H1 (cell line): ENCODE results near the gene CLCNKB. TPM values are rescaled to one million over a fixed set of nuclear protein-coding genes. Genes with fewer than 3 reads are reported as not detected.

Source experiments
- CTCF ChIA-PET: fragments of 300-600 bp; sonication (Branson Sonifier 250); formaldehyde crosslinking; loops from one replicate; lab custom pipeline; 2021; ENCODE audit not compliant: partially characterized antibody; lab: Charles Lee
- POLR2A ChIA-PET: fragments of 300-600 bp; sonication (Branson Sonifier 250); formaldehyde crosslinking; loops from one replicate; lab custom pipeline; 2021; ENCODE audit warnings: inconsistent platforms; ENCODE audit not compliant: partially characterized antibody; lab: Charles Lee
- DNase-seq, 2 experiments: peaks; one replicate each; pipeline versions ENCODE4 v3.0.0 to v3.0.0-alpha.2; 2010 to 2022; ENCODE audit warnings: low spot score in 2 of 2, low read depth in 1 of 2, mixed read lengths in 1 of 2
- FAIRE-seq: peaks from 2 replicates; lab custom pipeline; 2011; peaks lifted over from hg19 to GRCh38; lab: Jason Lieb, UNC
- H2AFZ ChIP-seq: 2 replicates; pipeline ENCODE4 v1.8.1; 2012; ENCODE audit warnings: low read length, inconsistent platforms
- H2AK5ac ChIP-seq: 2 replicates; pipeline ENCODE4 v1.6.1; 2013; ENCODE audit warnings: low read depth, low read length
- H2BK120ac ChIP-seq: replicated peaks from 2 replicates; pipeline ENCODE3; 2013; ENCODE audit warnings: low read depth, low read length, inconsistent platforms
- H2BK12ac ChIP-seq: 2 replicates; pipeline ENCODE4 v1.6.1; 2013; ENCODE audit warnings: low read depth, low read length
- H2BK15ac ChIP-seq: 2 replicates; pipeline ENCODE4 v1.6.1; 2013; ENCODE audit warnings: low read length
- H2BK20ac ChIP-seq: 2 replicates; pipeline ENCODE4 v1.6.1; 2013; ENCODE audit warnings: low read length
- H2BK5ac ChIP-seq: 2 replicates; pipeline ENCODE4 v1.6.1; 2013; ENCODE audit warnings: low read depth, low read length
- H3K14ac ChIP-seq: 2 replicates; pipeline ENCODE4 v1.6.1; 2013; ENCODE audit warnings: inconsistent platforms; ENCODE audit not compliant: insufficient read length
- H3K18ac ChIP-seq: 2 replicates; pipeline ENCODE4 v1.6.1; 2013; ENCODE audit warnings: low read length; ENCODE audit errors: extremely low read depth
- H3K23ac ChIP-seq: 2 replicates; pipeline ENCODE4 v1.6.1; 2013; ENCODE audit warnings: inconsistent platforms; ENCODE audit not compliant: insufficient read length
- H3K23me2 ChIP-seq: 2 replicates; pipeline ENCODE4 v1.6.1; 2013; ENCODE audit warnings: low read depth, low read length
- H3K27ac ChIP-seq: 2 replicates; pipeline ENCODE4 v1.6.1; 2011; ENCODE audit warnings: low read depth, low read length, inconsistent platforms
- H3K27me3 ChIP-seq, 4 experiments: replicated peaks in 1 of 4; 1 replicate in 1 of 4; 2 replicates in 3 of 4; pipeline versions ENCODE4 v1.6.1 to v1.8.1; 2011 to 2013; ENCODE audit warnings: low read length in 3 of 4, mild to moderate bottlenecking in 3 of 4, inconsistent platforms in 2 of 4, mixed read lengths in 2 of 4, moderate library complexity in 1 of 4; ENCODE audit not compliant: control insufficient read depth in 3 of 4, insufficient read depth in 3 of 4; ENCODE audit errors: extremely low read depth in 1 of 4
- H3K36me3 ChIP-seq, 4 experiments: 2 replicates each; pipeline versions ENCODE4 v1.6.1 to v1.8.1; 2011 to 2013; ENCODE audit warnings: mild to moderate bottlenecking in 4 of 4, low read length in 3 of 4, moderate library complexity in 2 of 4, control low read depth in 1 of 4, inconsistent platforms in 1 of 4; ENCODE audit not compliant: insufficient read depth in 4 of 4, control insufficient read depth in 2 of 4
- H3K4ac ChIP-seq: replicated peaks from 2 replicates; pipeline ENCODE3; 2013; ENCODE audit warnings: low read length, low read depth, mixed read lengths, inconsistent platforms; ENCODE audit not compliant: insufficient read length
- H3K4me1 ChIP-seq, 4 experiments: replicated peaks in 1 of 4; 1 replicate in 1 of 4; 2 replicates in 3 of 4; pipeline versions ENCODE4 v1.6.1 to v1.8.1; 2011 to 2013; ENCODE audit warnings: low read length in 3 of 4, inconsistent platforms in 2 of 4, mixed read lengths in 1 of 4; ENCODE audit not compliant: insufficient read depth in 4 of 4, control insufficient read depth in 3 of 4
- H3K4me2 ChIP-seq, 2 experiments: 2 replicates each; pipeline versions ENCODE4 v1.6.1 to v1.8.1; 2011 to 2013; ENCODE audit warnings: low read depth in 2 of 2, low read length in 2 of 2, control low read depth in 1 of 2, inconsistent platforms in 1 of 2, mild to moderate bottlenecking in 1 of 2; ENCODE audit not compliant: insufficient read depth in 1 of 2
- H3K4me3 ChIP-seq, 4 experiments: fragments of 200-600, 300-600 bp in 1 of 4; sonication (generic), shearing (Covaris generic), sonication (Bioruptor Twin) in 1 of 4; 2 replicates each; pipeline versions ENCODE4 v1.5.1 to v1.8.1; 2011 to 2016; ENCODE audit warnings: low read length in 4 of 4, low read depth in 3 of 4, control low read depth in 2 of 4, inconsistent platforms in 2 of 4, mild to moderate bottlenecking in 2 of 4, mixed read lengths in 1 of 4, moderate library complexity in 1 of 4; ENCODE audit not compliant: insufficient read depth in 2 of 4; ENCODE audit errors: extremely low read depth in 1 of 4
- H3K56ac ChIP-seq: replicated peaks from 2 replicates; pipeline ENCODE3; 2013; ENCODE audit warnings: low read depth, mild to moderate bottlenecking, mixed read lengths, low read length, inconsistent platforms; ENCODE audit not compliant: insufficient read length
- H3K79me1 ChIP-seq: 2 replicates; pipeline ENCODE4 v1.6.1; 2013; ENCODE audit warnings: low read depth, low read length, control low read depth
- H3K79me2 ChIP-seq, 2 experiments: 2 replicates each; pipeline versions ENCODE4 v1.6.1 to v1.8.1; 2012 to 2013; ENCODE audit warnings: low read length in 2 of 2, mild to moderate bottlenecking in 2 of 2, inconsistent platforms in 1 of 2; ENCODE audit not compliant: insufficient read depth in 2 of 2, control insufficient read depth in 1 of 2
- H3K9ac ChIP-seq, 4 experiments: replicated peaks in 1 of 4; 1 replicate in 1 of 4; 2 replicates in 3 of 4; pipeline versions ENCODE4 v1.6.1 to v1.8.1; 2011 to 2013; ENCODE audit warnings: low read depth in 3 of 4, low read length in 3 of 4, control low read depth in 2 of 4, mild to moderate bottlenecking in 2 of 4, moderate library complexity in 2 of 4, inconsistent platforms in 1 of 4; ENCODE audit errors: extremely low read depth in 1 of 4
- H3K9me3 ChIP-seq, 2 experiments: 2 replicates each; pipeline versions ENCODE4 v1.6.1 to v1.8.1; 2012 to 2013; ENCODE audit warnings: mild to moderate bottlenecking in 2 of 2, moderate library complexity in 2 of 2, control low read depth in 1 of 2, inconsistent platforms in 1 of 2, low read depth in 1 of 2, low read length in 1 of 2, mixed read lengths in 1 of 2; ENCODE audit not compliant: insufficient read depth in 2 of 2
- H4K20me1 ChIP-seq, 2 experiments: replicated peaks in 1 of 2; 2 replicates each; pipeline versions ENCODE3 to v1.8.1; 2011 to 2013; ENCODE audit warnings: inconsistent platforms in 2 of 2, low read length in 2 of 2, mild to moderate bottlenecking in 1 of 2; ENCODE audit not compliant: insufficient read depth in 2 of 2, control insufficient read depth in 1 of 2
- H4K5ac ChIP-seq: 2 replicates; pipeline ENCODE4 v1.6.1; 2013; ENCODE audit warnings: low read length, low read depth, mixed read lengths, inconsistent platforms; ENCODE audit not compliant: insufficient read length
- H4K8ac ChIP-seq: 2 replicates; pipeline ENCODE4 v1.8.0; 2013; ENCODE audit warnings: mild to moderate bottlenecking, moderate library complexity, low read length, inconsistent platforms; ENCODE audit not compliant: insufficient read depth; ENCODE audit errors: extremely low read depth
- H4K91ac ChIP-seq: replicated peaks from 2 replicates; pipeline ENCODE3; 2013; ENCODE audit warnings: low read length, mixed read lengths, inconsistent platforms; ENCODE audit not compliant: insufficient read length
- ASH2L ChIP-seq: fragments of 200-600, 300-600 bp; sonication (generic); IDR thresholded peaks from one replicate; pipeline ENCODE4 v1.7.1; 2017; ENCODE audit warnings: low read length
- CHD1 ChIP-seq: IDR thresholded peaks from 2 replicates; pipeline ENCODE4 v1.6.1; 2012; ENCODE audit warnings: low read depth, low read length, improper control_type of control experiment
- CREB1 ChIP-seq: IDR thresholded peaks from 2 replicates; pipeline ENCODE4 v1.6.1; 2012; ENCODE audit warnings: inconsistent platforms
- FOSL1 ChIP-seq: IDR thresholded peaks from 2 replicates; pipeline ENCODE4 v1.6.1; 2011; ENCODE audit warnings: mild to moderate bottlenecking, low read depth, low read length, moderate library complexity; ENCODE audit not compliant: insufficient read depth
- PHF8 ChIP-seq: fragments of 200-600 bp; sonication (generic); conservative IDR thresholded peaks from 2 replicates; pipeline ENCODE4 v1.7.1; 2012; ENCODE audit warnings: low read depth, mild to moderate bottlenecking, inconsistent platforms, low read length, moderate library complexity
- SIX5 ChIP-seq: IDR thresholded peaks from 2 replicates; pipeline ENCODE4 v1.6.1; 2011; ENCODE audit warnings: mild to moderate bottlenecking, low read depth, low read length
- SP2 ChIP-seq: IDR thresholded peaks from 2 replicates; pipeline ENCODE4 v1.6.1; 2012; ENCODE audit warnings: mild to moderate bottlenecking, low read length, inconsistent platforms
- SRF ChIP-seq: IDR thresholded peaks from 2 replicates; pipeline ENCODE4 v1.6.1; 2011; ENCODE audit warnings: mild to moderate bottlenecking, low read depth, low read length, moderate library complexity
- WGBS, 2 experiments: shearing (Covaris generic) in 1 of 2; methylation state at CpG; one replicate each; pipeline versions ENCODE4 v1.1.6 to v1.1.7; 2013 to 2015; ENCODE audit warnings: low lambda C conversion rate in 2 of 2, mixed read lengths in 2 of 2, inconsistent platforms in 1 of 2, low coverage in 1 of 2, missing lambda C conversion rate in 1 of 2; ENCODE audit not compliant: insufficient replicate concordance in 2 of 2, insufficient coverage in 1 of 2, insufficient read length in 1 of 2; ENCODE audit errors: extremely low coverage in 1 of 2, missing lambda C conversion rate in 1 of 2; 5-methylcytosine and 5-hydroxymethylcytosine counted together
- polyA plus RNA-seq, 7 experiments: library from polyadenylated mRNA; depleted of rRNA in 3 of 7; stranded (reverse) in 5 of 7; unstranded in 2 of 7; fragments of >200 nt in 5 of 7; fragments of 200-250 nt in 2 of 7; gene quantifications; 1 replicate in 5 of 7; 2 replicates in 1 of 7; 4 replicates in 1 of 7; pipeline versions ENCODE4 v1.2.1 to v1.2.3, GENCODE V29; 2011 to 2013; ENCODE audit warnings: missing spikeins in 2 of 7, mixed read lengths in 2 of 7
- total RNA-seq: library from RNA; stranded (reverse); fragmentation: NEBNext Ultra II Directional; extraction: Animal tissue kit (Norgen Biotek cat#: 25700); gene quantifications from 2 replicates; pipeline ENCODE4 v1.2.1, GENCODE V29; 2021

CLCNKB gene
- total and polyA plus RNA-seq, 2 of the 8 experiments (the other 6 are each of a cell fraction or from before 2014, with no cell fraction given), result 1.2 to 3.5 TPM

DNA sequence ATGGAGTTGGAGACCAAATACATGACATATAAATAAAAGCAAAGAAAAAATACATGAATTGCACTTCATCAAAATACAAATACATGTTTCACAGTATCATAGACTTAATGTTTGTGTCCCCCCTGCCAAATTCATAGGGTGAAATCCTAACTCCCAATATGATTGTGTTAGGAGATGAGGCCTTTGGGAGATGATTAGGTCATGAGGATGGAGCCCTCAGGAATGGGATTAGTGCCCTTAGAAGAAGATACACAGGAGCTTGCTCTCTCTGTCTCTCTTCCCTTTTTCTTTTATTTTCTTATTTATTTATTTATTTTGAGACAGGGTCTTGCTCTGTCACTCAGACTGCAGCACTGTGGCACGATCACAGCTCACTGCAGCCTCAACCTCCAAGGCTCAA lies 55.8 kb downstream of the CLCNKB start:
- Histone ChIP-seq H4K20me1 (no peaks in the 10 kb centered on the region), H2AFZ (no peak overlapping the region), H4K91ac (no peak overlapping the region), H2BK12ac (no peak overlapping the region), H3K4ac (no peak overlapping the region), H3K23ac (no peak overlapping the region), H3K9me3 (peaks cover 6 to 8% of the 10 kb centered on the region in 2 experiments), H3K27me3 (peaks cover 0 to 2% (median 0%) of the 10 kb centered on the region in 4 experiments; a peak in 1 of 7 replicates), H4K5ac (no peak overlapping the region), H3K56ac (no peak overlapping the region), H2BK5ac (no peak overlapping the region), H2AK5ac (no peak overlapping the region), H3K4me1 (no peaks in the 10 kb centered on the region; a peak in 1 of 7 replicates), H3K36me3 (no peaks in the 10 kb centered on the region), H3K9ac (no peak overlapping the region), H2BK20ac (no peak overlapping the region), H2BK15ac (no peak overlapping the region), H3K4me2 (no peak overlapping the region), H3K4me3 (no peak overlapping the region), H3K79me1 (no peaks in the 10 kb centered on the region), H4K8ac (no peak overlapping the region), H2BK120ac (no peak overlapping the region), H3K27ac (no peak overlapping the region), H3K79me2 (no peaks in the 10 kb centered on the region), H3K14ac (no peak overlapping the region), H3K18ac (no peak overlapping the region), H3K23me2 (peaks cover 5% of the 10 kb centered on the region; the same call in 1 of the 2 replicates)
- TF ChIP-seq SIX5 (no peak), CHD1 (no peak), SP2 (no peak), SRF (no peak), PHF8 (no peak), FOSL1 (no peak), ASH2L (no peak), CREB1 (no peak)
- no peak for FAIRE-seq
- CTCF ChIA-PET, result interaction anchor here (1.0 to 2.0 kb wide), 4 partner anchors 17 to 145 kb away, joined by 3 to 9 read pairs (median 6); no protein-coding TSS in a partner anchor
- 100% methylated on average over 1 of the region's 1 CpG; no CpG with 5 or more reads in 1 of the 2 experiments for whole genome bisulfite sequencing, 2 experiments
- POLR2A ChIA-PET, result no interaction called here
- DNase-seq, result no peak
